Lung microvascular endothelial cell (primary cell): ENCODE results near the gene ZSWIM9. TPM values are rescaled to one million over a fixed set of nuclear protein-coding genes. Genes with fewer than 3 reads are reported as not detected.
"Not testable (repeated sequence)": the region's sequence is repeated elsewhere in the genome, so short reads cannot be mapped to it uniquely, and the experiment has no call there.

Experiments used
- DNase-seq, 2 donors: peaks; one replicate each; pipeline versions ENCODE4 v3.0.0 to v3.0.0-alpha.2; 2010; ENCODE audit warnings: low read depth in 2 of 2
- total RNA-seq: library from RNA; depleted of rRNA; stranded (reverse); fragments of >200 nt; gene quantifications from 2 replicates; pipeline ENCODE4 v1.2.1, GENCODE V29; 2014

Gene ZSWIM9
- total RNA-seq, 1 donor from 2014 or later: 2.2 TPM

- no peak for DNase-seq
Measured at GRCh38 chr19:48213959-48214358, 43.5 kb downstream of the ZSWIM9 start.

DNA sequence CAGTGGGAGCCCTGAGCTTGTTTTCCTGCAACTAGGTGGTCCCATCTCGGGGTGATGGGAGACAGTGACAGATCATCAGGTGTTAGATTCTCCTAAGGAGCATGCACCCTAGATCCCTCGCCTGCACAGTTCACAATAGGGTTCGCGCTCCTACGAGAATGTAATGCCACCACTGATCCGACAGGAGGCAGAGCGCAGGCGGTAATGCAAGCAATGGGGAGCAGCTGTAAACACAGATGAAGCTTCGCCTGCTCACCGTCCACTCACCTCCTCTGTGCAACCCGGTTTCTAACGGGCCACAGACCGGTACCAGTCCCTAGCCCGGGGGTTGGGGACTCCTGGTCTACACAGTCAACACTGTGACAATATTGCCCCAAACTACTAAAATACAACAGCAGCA is 46.5 kb downstream of the ZSWIM9 start:
- no peak for DNase-seq

DNA sequence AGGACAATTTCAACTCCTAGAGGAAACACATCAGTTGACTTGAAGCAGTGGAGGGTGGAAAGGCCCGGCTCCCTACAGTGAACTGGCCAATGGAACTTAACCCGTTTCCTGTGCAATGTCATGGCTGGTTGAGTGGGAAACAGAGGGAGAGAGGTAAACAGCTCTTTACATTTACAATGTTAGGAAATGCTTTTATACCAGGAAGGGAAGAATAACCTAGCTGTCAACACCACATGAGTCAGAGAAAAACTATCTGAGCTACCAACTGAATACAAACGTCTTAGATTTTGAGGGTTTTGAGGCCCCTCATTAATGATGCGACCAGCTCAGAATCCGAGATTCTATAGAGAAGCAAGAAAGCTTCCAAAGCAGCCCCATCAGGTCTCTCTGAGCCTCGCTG is 48.5 kb downstream of the ZSWIM9 start:
- peak; percentile 60 to 79 for DNase-seq

GRCh38 chr19:48220784-48221183 is 50.3 kb downstream of the ZSWIM9 start:
- DNase-seq: not testable (repeated sequence)

DNA sequence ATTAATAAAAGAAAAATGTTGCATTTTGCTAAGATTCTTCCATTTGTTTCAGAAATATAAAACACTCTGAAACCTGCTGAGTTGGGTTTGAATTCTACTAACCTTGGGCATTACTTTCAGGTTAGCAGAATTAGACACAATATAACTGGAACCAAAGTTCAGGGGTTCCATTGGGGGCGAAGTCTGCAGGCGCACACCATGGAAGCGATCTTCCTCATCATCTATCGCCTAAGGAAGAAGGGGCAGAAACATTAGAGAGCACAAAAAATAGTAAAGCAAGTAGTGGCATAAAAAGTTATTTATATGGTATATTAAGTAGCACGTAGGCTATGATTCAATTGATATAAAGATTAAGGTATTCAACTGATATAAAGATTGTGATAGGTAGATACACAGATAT is 51.1 kb downstream of the ZSWIM9 start:
- no peak for DNase-seq

- DNase-seq: no peak
Measured at GRCh38 chr19:48230555-48231129, 60.2 kb downstream of the ZSWIM9 start.

- DNase-seq: no peak
Measured at GRCh38 chr19:48237057-48237456, 66.6 kb downstream of the ZSWIM9 start.

DNA sequence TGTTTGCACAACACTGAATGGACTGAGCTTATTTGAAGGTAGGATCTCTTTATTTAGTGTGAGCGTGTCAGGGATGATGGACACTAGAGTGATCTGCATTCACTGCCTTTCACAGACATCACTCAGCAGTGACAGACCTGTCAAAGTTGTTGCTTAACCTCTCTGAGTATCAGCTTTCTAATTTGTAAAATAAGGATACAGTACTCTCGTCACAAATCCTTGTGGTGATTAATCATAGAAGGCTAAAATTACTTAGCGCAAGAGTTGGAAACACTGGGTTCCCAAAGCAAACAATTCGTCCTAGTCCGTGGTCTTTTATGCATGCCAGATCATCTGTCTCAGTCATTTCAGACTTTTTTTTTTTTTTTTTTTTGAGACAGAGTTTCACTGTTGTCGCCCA is 68.6 kb downstream of the ZSWIM9 start:
- DNase-seq: no peak

- peak in 1 of 2 donors; percentile 48 for DNase-seq
Measured at GRCh38 chr19:48239582-48240141, 69.2 kb downstream of the ZSWIM9 start.

DNA sequence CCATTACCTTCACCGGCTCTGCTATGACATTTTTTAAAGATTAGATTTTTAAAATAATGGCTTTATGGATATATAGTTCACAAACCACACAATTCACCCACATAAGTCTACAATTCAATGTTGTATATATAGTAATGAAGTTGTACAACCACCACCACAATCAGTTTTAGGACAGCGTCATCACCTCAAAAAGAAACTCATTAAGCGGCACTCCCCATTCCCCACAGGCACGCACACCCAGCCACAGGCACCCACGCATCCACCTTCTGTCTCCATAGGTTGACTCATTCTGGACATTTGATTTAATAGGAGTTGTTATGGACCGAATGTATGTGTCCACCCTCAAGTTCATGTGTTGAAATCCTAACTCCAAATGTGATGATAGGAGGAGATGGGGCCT is 71.3 kb downstream of the ZSWIM9 start:
- not testable (repeated sequence) for DNase-seq

GRCh38 chr19:48244281-48244680 is 73.8 kb downstream of the ZSWIM9 start:
- peak; percentile 62 to 76 for DNase-seq

GRCh38 chr19:48246101-48246500 is 75.6 kb downstream of the ZSWIM9 start:
- DNase-seq: no peak

GRCh38 chr19:48247212-48247611 is 76.7 kb downstream of the ZSWIM9 start:
- no peak for DNase-seq

Other genes with a start within 250 kb of the ZSWIM9 start
- not detected in 2 replicates for gene BSPH1, start 178.5 kb upstream of the ZSWIM9 start, total RNA-seq
- not detected in 2 replicates for gene ELSPBP1, start 176.0 kb upstream of the ZSWIM9 start, total RNA-seq
- gene CABP5, start 126.6 kb upstream of the ZSWIM9 start, total RNA-seq: not detected in 2 replicates
- gene PLA2G4C, start 59.9 kb upstream of the ZSWIM9 start, total RNA-seq: 44.0 and 98.8 TPM in 2 replicates
- 9.1 and 30.9 TPM in 2 replicates for gene LIG1, start 336 bp upstream of the ZSWIM9 start, total RNA-seq
- gene CARD8, start 85.2 kb downstream of the ZSWIM9 start, total RNA-seq: 55.4 and 69.6 TPM in 2 replicates
- under 0.01 and 0.87 TPM in 2 replicates for gene ZNF114, start 99.4 kb downstream of the ZSWIM9 start, total RNA-seq
- 4.0 and 7.4 TPM in 2 replicates for gene EMP3, start 154.9 kb downstream of the ZSWIM9 start, total RNA-seq
- gene TMEM143, start 193.3 kb downstream of the ZSWIM9 start, total RNA-seq: 2.0 and 2.2 TPM in 2 replicates
- gene SYNGR4, start 193.7 kb downstream of the ZSWIM9 start, total RNA-seq: not detected in 2 replicates
- gene KDELR1, start 220.9 kb downstream of the ZSWIM9 start, total RNA-seq: 34.9 and 37.0 TPM in 2 replicates
- 0.20 and 0.22 TPM in 2 replicates for gene GRIN2D, start 223.0 kb downstream of the ZSWIM9 start, total RNA-seq